K562 (cell line): ENCODE data around the gene TMEM72. TPM values are rescaled to one million over a fixed set of nuclear protein-coding genes. Genes with fewer than 3 reads are reported as not detected.

Experiments used
- ARID1B ChIP-seq: fragments of 450-650 bp; IDR thresholded peaks from 2 replicates; pipeline ENCODE4 v1.6.1; 2016; ENCODE audit warnings: antibody characterized with exemption, mild to moderate bottlenecking, inconsistent platforms
- EHMT2 ChIP-seq: fragments of 450-650 bp; IDR thresholded peaks from 2 replicates; pipeline ENCODE4 v1.6.1; 2018; ENCODE audit warnings: antibody characterized with exemption
- FOXP4 ChIP-seq: sonication (generic); formaldehyde crosslinking; IDR thresholded peaks from 2 replicates; pipeline ENCODE4 v1.8.0; 2022; ENCODE audit warnings: mild to moderate bottlenecking, missing genetic modification reagents, borderline replicate concordance
- MAFF ChIP-seq: IDR thresholded peaks from 2 replicates; pipeline ENCODE4 v1.6.1; 2012; ENCODE audit warnings: low read length, improper control_type of control experiment
- MAFG ChIP-seq: fragments of 450-650 bp; conservative IDR thresholded peaks from 2 replicates; pipeline ENCODE4 v1.6.1; 2016; ENCODE audit warnings: missing genetic modification characterization, missing compliant biosample characterization
- NFE2L1 ChIP-seq: fragments of 450-650 bp; IDR thresholded peaks from 2 replicates; pipeline ENCODE4 v1.6.1; 2016; ENCODE audit warnings: missing genetic modification characterization, low read depth, mild to moderate bottlenecking, missing compliant biosample characterization, moderate library complexity, borderline replicate concordance
- RAD21 ChIP-seq, 2 experiments: fragments of 250-450 bp in 1 of 2; fragments of 450-650 bp in 1 of 2; sonication (Bioruptor Pico) in 1 of 2; formaldehyde crosslinking in 1 of 2; IDR thresholded peaks in 1 of 2; conservative IDR thresholded peaks in 1 of 2; 2 replicates each; pipeline versions ENCODE4 v1.4.0 to v1.8.0; 2020 to 2022; ENCODE audit warnings: mild to moderate bottlenecking in 2 of 2, moderate library complexity in 1 of 2
- RBM15 ChIP-seq: fragments of 200-400 bp; formaldehyde crosslinking; IDR thresholded peaks from 2 replicates; pipeline ENCODE4 v1.6.1; 2018; ENCODE audit warnings: mild to moderate bottlenecking, low read length, moderate library complexity; ENCODE audit not compliant: insufficient read depth
- REST ChIP-seq, 2 experiments: fragments of 450-650 bp; formaldehyde crosslinking in 1 of 2; IDR thresholded peaks; 2 replicates each; pipeline versions ENCODE4 v1.4.0 to v1.6.1; 2014 to 2020; ENCODE audit warnings: mild to moderate bottlenecking in 2 of 2, borderline replicate concordance in 1 of 2, low read depth in 1 of 2
- TAF15 ChIP-seq: fragments of 200-400 bp; formaldehyde crosslinking; IDR thresholded peaks from 2 replicates; pipeline ENCODE4 v1.6.1; 2017; ENCODE audit warnings: mild to moderate bottlenecking, low read depth, low read length, moderate library complexity
- TSHZ1 ChIP-seq: fragments of 250-450 bp; sonication (Bioruptor Pico); IDR thresholded peaks from 2 replicates; pipeline ENCODE4 v1.4.0; 2020; ENCODE audit warnings: mild to moderate bottlenecking, moderate library complexity
- polyA plus RNA-seq, 8 experiments: library from polyadenylated mRNA; depleted of rRNA in 4 of 8; stranded (reverse) in 5 of 8; unstranded in 3 of 8; fragments of >200 nt; fragmentation: Nextera tagmentation in 2 of 8; fragmentation: Illumina TruSeq in 1 of 8; extraction: Ambion mirVana in 2 of 8; extraction: Trizol in 1 of 8; gene quantifications; 2 replicates each; pipeline versions ENCODE4 v1.2.1 to v1.2.3, GENCODE V29; 2011 to 2014; ENCODE audit warnings: inconsistent platforms in 1 of 8, missing spikeins in 1 of 8
- total RNA-seq, 7 experiments: library from RNA; depleted of rRNA in 6 of 7; stranded (reverse); fragments of >200 nt in 6 of 7; fragmentation: Illumina TruSeq in 2 of 7; extraction: Trizol in 2 of 7; gene quantifications; 2 replicates each; pipeline versions ENCODE4 v1.2.1 to v1.2.3, GENCODE V29; 2011 to 2021; ENCODE audit warnings: low replicate concordance in 1 of 7

TMEM72 gene
- total and polyA plus RNA-seq, 9 of the 15 experiments (the other 6 are each of a cell fraction or from before 2014, with no cell fraction given): not detected

DNA sequence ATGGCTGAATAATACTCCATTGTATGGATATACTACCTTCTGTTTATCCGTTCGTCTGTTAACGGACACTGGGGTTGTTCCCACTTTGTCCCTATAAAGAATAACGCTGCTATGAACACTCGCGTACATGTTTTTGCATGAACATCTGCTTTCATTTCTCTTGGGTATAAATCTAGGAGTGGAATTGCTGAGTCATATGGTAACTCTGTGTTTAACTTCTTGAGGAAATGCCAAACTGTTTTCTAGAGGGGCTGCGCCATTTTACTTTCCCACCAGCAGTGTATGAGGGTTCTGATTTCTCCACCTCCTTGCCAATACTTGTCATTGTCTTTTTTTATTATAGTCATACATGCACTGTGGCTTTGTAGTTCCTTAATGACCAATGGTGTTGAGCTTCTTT, 27.8 kb downstream of the TMEM72 start (continued):
- TF ChIP-seq EHMT2 (0 out of 2 replicates have a peak, but pooled peaks have one; percentile 15), NFE2L1 (tag) (peak; percentile 88), RAD21 (CRISPR knock-in tag; conservative IDR thresholded peaks at IDR 0.05 in 1 of 2, IDR thresholded peaks at IDR 0.05 in 1 of 2) (no peak), FOXP4 (no peak), TSHZ1 (CRISPR knock-in tag) (no peak), MAFG (peak; percentile 95), ARID1B (peak; percentile 24; the same call in 1 of the 2 replicates), MAFF (peak; percentile 83), TAF15 (no peak), REST (IDR thresholded peaks at IDR 0.05; ENCODE audit: borderline replicate concordance) (no peak), REST (CRISPR knock-in tag; IDR thresholded peaks at IDR 0.05; ENCODE audit: low read depth) (no peak), RBM15 (no peak)
